ENCODE data around the gene PLCH2. TPM values are rescaled to one million over a fixed set of nuclear protein-coding genes. Genes with fewer than 3 reads are reported as not detected.
"Not testable (repeated sequence)": the region's sequence is repeated elsewhere in the genome, so short reads cannot be mapped to it uniquely, and the experiment has no call there.

PLCH2 gene
- total and polyA plus RNA-seq, 2 donors = 7.0 to 13.4 TPM

DNA sequence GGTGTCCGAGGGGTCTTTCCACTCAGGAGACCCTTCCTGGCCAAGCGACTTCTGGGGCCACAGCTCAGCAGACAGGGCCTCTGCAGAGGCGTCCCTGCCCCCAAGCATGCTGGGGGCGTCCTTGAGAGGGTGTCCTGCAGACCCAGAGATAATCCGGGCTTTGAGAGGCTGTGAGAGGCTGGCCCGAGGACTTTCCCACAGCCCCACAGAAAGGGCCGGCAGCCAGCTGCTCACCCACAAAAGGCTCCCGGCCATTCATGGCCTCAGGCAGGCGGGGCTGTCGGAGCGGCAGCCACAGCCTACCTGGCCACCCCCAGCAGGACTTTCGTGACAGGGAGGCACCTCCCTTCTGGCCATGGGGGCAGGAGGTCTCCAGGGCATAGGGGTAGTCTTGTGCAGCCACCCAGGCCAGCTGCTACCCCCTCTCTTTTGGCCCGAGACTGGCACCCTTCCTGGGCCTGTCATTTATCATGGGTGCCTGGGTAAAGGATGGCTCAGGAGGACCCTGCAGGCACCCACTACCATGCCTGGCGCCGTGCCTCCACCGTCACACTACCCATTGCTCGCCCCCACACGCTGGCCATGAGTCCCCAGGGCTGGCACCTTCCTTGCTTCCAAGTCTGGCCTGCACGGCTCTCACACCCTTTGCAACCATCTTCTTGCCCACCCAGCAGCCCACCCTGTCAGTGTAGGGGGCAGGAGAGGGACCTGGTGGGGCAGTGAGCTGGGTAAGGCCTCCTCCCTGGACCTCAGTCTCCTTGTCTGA is 69.0 kb downstream of the PLCH2 start:
- H3K4me3 ChIP-seq (ENCODE audit: low read depth, low read length) = no peak overlapping the region
- peak overlapping the region; percentile 7 for H3K27ac ChIP-seq (ENCODE audit: low read depth)
- DNase-seq (ENCODE audit: extremely low spot score) = no peak
- WGBS = 63% methylated on average over 19 of the region's 19 CpGs
- H3K4me1 ChIP-seq (ENCODE audit: insufficient read depth) = no peaks in the 10 kb centered on the region
- no peaks in the 10 kb centered on the region for H3K36me3 ChIP-seq (ENCODE audit: insufficient read depth)

DNA sequence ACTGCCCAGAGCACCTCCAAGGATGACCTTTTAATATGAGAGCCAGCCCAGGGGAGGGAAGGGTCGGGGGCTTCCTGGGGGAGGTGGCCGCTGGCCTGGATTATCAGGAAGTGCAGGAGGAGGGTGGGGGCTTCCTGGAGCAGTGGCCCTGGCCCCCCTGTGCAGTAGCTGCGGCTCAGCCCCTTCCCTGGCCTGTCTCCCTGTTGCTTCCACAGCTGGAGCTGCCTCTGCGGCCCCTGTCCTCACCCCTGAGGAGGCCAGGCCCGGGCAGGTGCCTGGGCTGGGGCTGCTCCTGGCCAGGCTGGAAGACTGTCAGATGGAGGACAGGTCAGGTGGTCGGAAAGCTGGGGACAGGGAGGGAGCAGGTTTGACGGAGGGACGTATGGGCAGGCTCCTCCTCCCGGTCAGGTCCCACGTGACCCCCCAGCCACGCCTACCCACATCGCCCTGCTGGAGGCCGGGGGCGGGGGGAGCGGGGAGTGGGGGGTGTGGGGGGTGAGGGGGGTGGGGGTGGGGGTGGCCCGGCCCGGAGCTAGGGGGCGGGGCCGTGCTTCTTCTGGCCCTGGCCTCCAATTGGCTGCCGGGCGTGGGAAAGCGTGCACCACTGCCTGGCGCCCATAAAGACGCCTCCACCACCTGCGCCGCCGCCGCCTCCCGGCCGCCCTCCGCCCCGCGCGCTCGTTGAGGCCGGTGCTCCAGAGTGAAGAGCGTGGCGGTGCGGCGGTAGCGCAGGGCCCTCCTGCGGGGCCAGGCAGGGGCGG is 69.8 kb downstream of the PLCH2 start:
- H3K36me3 ChIP-seq (ENCODE audit: insufficient read depth) = no peaks in the 10 kb centered on the region

DNA sequence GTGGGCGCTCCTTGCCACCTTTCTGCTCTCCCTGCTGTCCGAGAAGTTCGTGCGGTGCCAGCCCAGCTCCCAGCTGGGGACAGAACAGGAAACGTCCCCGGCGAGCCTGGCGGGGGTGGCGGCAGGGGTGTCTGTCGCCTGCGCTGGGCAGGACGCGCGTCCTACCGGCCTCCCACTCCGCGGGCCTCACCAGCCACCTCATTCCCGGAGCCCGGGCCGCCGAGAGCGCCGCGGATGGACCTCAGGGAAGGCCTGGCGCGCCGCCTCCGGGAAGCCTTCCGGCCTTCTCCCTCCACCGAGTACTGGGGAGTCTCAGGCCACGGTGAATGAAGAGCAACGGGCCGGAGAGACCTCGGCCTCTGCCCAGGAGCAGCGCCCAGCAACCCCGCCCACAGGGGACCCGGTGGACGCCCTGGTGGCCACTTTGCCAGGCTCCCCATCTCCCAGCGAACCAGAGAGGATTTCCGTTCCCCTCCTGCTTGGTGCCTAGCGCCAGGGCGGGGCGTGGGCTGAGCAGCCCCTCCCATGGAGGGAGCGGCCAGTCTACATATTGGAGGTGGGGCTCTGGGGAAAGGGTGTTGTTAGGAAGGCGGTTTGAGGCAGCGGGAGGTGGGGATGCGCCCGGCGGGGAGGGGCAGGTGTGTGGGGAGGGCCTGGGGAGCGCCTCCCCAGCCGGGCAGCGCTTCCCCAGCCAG is 70.6 kb downstream of the PLCH2 start:
- Histone ChIP-seq H3K4me1 (ENCODE audit: insufficient read depth) (no peaks in the 10 kb centered on the region), H3K4me3 (ENCODE audit: low read depth, low read length) (peak overlapping the region; percentile 30), H3K27ac (ENCODE audit: low read depth) (peak overlapping the region; percentile 96), H3K36me3 (ENCODE audit: insufficient read depth) (no peaks in the 10 kb centered on the region)
- WGBS = 1% methylated on average over 52 of the region's 52 CpGs
- no peak for DNase-seq (ENCODE audit: extremely low spot score)

More for the DNA sequence above, 69.8 kb downstream of the PLCH2 start:
- DNase-seq (ENCODE audit: extremely low spot score) = no peak
- peak overlapping the region; percentile 55 for H3K27ac ChIP-seq (ENCODE audit: low read depth)
- H3K4me1 ChIP-seq (ENCODE audit: insufficient read depth) = no peaks in the 10 kb centered on the region
- H3K4me3 ChIP-seq (ENCODE audit: low read depth, low read length) = peak overlapping the region; percentile 30
- 5% methylated on average over 43 of the region's 43 CpGs for WGBS

DNA sequence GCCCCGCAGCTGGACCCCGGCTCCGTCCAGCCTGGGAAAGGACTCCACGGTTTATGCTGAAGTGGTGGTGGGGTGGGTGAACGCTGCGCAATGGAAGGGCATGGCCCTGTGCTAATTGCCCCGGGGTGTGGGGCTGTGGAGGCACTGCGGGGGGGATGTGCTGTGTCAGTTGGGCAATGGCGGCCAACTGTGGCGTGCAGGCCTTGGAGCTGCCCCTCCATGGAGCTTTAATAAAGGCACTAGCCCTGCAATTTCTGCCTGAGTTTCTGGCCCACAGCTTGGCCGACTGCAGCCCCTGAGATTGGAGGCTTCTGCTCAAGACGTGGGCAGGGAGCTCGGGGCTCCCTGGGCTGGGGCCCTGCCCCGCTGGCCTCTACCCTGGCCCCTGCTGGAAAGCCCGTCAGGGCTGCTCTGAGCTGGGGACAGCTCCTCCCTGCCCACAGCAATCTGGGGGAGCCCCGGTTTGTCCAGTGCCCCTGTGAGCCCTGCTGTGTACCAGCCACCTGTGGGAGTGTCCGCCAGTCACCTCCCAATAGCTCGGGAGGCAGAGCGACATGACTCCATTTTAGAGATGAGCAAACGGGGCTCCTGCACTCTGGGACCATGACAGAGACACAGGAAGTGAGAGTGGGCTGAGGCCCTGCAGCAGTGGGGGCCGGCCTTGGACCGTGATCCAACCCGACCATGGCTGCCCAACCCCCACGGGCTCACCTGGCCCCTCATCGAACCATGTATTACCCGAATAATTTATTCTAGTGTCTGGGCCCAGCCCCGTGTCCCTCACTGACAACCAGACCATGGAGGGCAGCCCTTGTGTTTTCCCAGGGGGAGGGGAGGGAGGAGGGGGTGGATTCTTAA is 71.3 kb downstream of the PLCH2 start:
- H3K36me3 ChIP-seq (ENCODE audit: insufficient read depth) = no peaks in the 10 kb centered on the region
- no peaks in the 10 kb centered on the region for H3K4me1 ChIP-seq (ENCODE audit: insufficient read depth)
- no peak for DNase-seq (ENCODE audit: extremely low spot score)
- H3K4me3 ChIP-seq (ENCODE audit: low read depth, low read length) = peak overlapping the region; percentile 30
- H3K27ac ChIP-seq (ENCODE audit: low read depth) = peak overlapping the region; percentile 96
- 15% methylated on average over 27 of the region's 27 CpGs for WGBS

DNA sequence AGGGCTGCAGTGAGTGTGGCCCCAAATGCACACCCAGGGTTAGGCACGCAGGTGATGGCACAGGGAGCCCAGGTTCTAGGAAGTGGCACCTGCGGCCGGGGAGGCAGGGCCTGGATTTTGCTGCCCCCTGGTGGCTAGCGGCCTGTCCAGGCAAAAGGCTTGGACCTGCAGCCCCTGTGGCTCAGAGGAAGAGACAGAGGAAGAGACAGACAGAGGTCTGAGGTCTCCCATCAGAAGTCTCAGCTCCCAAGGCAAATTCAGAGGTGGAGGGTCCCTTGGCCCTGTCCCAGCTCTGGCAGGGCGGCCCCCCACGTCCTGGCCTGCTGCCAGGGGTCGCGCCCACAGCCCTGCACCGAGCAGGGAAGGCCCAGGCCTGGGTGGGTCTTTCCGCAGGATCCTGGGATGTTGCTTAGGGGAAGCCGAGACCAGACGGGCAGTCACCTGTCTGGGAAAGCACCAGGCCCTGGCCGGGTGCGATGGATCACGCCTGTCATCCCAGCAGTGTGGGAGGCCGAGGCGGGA is 72.0 kb downstream of the PLCH2 start:
- DNase-seq (ENCODE audit: extremely low spot score) = no peak
- 18% methylated on average over 17 of the region's 17 CpGs for WGBS
- Histone ChIP-seq H3K36me3 (ENCODE audit: insufficient read depth) (no peaks in the 10 kb centered on the region), H3K4me1 (ENCODE audit: insufficient read depth) (no peaks in the 10 kb centered on the region), H3K27ac (ENCODE audit: low read depth) (peak overlapping the region; percentile 96), H3K4me3 (ENCODE audit: low read depth, low read length) (peak overlapping the region; percentile 20)

DNA sequence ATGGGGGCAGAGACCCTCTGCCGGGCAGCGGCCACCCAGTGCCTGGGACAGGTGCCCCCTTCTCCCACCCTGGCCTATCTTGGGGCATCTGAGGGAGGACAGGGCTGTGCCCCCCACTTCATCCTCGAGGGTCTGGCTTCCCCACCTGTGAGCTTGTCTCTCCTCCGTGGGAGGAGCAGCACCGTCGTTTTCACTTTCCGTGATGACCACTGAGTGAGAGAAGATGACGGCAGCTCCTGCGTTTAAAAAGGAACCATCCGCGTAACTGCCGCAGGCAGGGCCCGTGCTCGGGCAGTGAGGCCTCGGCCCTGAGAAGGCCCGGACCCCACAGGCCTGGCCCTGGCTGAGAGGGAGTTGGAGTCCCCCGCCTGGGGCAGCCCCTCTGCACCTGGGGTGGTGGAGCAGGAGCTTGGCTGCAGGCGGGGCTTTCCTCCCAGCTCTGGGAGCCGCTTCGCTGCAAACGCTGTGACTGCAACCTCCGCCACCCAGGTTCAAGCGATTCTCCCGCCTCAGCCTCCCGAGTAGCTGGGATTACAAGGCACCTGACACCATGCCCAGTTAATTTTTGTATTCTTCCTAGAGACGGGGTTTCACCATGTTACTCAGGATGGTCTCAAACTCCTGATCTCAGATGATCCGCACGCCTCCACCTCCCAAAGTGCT is 73.4 kb downstream of the PLCH2 start:
- not testable (repeated sequence) for H3K4me3 ChIP-seq (ENCODE audit: low read depth, low read length); H3K36me3 ChIP-seq (ENCODE audit: insufficient read depth); H3K4me1 ChIP-seq (ENCODE audit: insufficient read depth); DNase-seq (ENCODE audit: extremely low spot score)
- peak overlapping the region; percentile 93 for H3K27ac ChIP-seq (ENCODE audit: low read depth)
- WGBS = 81% methylated on average over 25 of the region's 28 CpGs

DNA sequence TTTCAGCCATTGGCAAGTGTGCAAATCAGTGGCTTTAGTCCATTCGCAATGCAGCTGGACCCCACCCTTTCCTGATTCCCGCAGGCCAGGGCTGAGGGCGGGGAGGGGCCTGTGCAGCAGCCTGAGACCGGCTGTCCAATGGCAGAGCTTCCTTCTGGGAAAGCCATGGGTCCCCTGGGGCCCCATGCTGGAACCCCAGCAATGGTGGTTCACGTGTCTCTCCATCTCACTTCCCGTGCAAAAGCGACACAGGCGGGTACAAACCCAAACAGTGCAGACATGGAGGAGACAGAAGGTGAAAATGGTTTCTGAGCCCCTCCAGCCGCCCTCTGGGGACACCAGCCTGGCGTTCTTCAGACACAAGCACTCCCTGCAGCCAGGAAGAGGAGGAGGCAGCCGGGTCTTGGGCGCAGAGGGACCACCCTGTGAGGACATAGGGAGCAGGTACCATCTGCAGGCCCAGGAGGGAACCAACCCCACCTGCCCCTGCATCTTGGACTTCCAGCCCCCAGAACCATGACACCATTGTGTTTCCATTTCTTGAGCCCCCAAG is 74.3 kb downstream of the PLCH2 start:
- not testable (repeated sequence) for H3K4me3 ChIP-seq (ENCODE audit: low read depth, low read length); H3K27ac ChIP-seq (ENCODE audit: low read depth); DNase-seq (ENCODE audit: extremely low spot score); H3K36me3 ChIP-seq (ENCODE audit: insufficient read depth); H3K4me1 ChIP-seq (ENCODE audit: insufficient read depth)
- WGBS = 56% methylated on average over 11 of the region's 12 CpGs

DNA sequence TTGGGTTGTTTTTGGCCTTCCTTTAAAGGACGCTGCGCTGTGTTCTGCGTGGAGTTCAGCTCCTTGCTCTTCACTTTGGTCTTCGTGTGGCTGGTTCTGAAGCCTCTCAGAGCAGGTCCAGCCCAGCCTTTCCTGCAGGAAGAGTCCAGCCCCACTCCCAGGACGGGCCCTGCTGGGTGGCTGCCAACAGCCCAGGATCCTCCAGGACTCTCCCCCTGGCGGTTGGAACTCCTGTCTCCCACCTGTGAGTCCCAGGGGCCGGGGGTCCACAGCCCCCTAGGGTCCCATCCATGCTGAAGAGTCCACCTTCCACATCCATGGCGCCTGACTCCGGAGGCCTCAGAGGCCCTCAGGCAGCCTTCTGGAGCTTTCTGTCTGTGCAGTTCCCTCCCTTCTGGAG is 75.5 kb downstream of the PLCH2 start:
- H3K27ac ChIP-seq (ENCODE audit: low read depth); H3K36me3 ChIP-seq (ENCODE audit: insufficient read depth); H3K4me1 ChIP-seq (ENCODE audit: insufficient read depth); DNase-seq (ENCODE audit: extremely low spot score); H3K4me3 ChIP-seq (ENCODE audit: low read depth, low read length): not testable (repeated sequence)
- 76% methylated on average over 9 of the region's 9 CpGs for WGBS

DNA sequence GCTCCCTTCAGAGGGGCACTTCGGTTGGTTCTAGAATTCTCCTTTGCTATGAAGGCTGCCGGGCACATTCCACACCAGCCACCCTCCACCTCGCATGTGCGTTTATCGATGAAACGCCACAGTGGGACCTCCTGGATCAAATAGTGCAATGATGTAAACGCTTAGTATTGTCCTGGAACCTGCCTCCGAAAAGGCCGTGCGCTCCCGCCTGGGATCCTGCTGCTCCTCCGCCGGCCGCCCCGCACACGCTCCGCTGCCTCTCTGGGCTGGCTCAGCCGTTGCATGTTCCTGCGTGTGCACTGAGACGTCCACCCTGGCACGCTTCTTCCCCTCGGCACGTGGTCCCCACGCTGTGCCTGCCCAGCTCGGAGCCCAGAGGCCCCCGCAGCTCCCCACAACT is 76.1 kb downstream of the PLCH2 start:
- 85% methylated on average over 25 of the region's 26 CpGs for WGBS
- H3K36me3 ChIP-seq (ENCODE audit: insufficient read depth) = no peaks in the 10 kb centered on the region
- no peak overlapping the region for H3K4me3 ChIP-seq (ENCODE audit: low read depth, low read length)
- DNase-seq (ENCODE audit: extremely low spot score) = no peak
- no peaks in the 10 kb centered on the region for H3K4me1 ChIP-seq (ENCODE audit: insufficient read depth)
- no peak overlapping the region for H3K27ac ChIP-seq (ENCODE audit: low read depth)

DNA sequence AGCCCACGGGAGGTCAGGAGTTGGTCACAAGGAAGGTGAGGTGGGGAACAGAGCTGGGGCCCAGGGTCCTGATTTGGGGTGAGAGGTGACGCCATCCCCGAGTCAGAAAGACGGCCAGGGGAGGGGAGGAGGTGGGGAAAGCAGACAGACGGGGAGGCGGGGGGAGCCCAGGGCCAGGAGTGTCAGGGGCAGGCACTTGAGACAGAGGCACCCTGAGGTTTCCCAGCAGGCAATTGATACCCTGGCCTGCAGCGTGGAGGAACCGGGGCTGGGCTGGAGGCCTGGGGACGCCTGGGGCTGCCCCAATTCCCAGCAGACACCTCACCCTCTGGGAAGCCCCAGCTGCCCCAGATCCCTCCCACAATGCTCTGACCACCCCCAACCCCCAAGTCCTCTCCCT is 77.0 kb downstream of the PLCH2 start:
- 56% methylated on average over 8 of the region's 9 CpGs for WGBS
- not testable (repeated sequence) for H3K4me3 ChIP-seq (ENCODE audit: low read depth, low read length); H3K4me1 ChIP-seq (ENCODE audit: insufficient read depth); DNase-seq (ENCODE audit: extremely low spot score); H3K36me3 ChIP-seq (ENCODE audit: insufficient read depth); H3K27ac ChIP-seq (ENCODE audit: low read depth)

DNA sequence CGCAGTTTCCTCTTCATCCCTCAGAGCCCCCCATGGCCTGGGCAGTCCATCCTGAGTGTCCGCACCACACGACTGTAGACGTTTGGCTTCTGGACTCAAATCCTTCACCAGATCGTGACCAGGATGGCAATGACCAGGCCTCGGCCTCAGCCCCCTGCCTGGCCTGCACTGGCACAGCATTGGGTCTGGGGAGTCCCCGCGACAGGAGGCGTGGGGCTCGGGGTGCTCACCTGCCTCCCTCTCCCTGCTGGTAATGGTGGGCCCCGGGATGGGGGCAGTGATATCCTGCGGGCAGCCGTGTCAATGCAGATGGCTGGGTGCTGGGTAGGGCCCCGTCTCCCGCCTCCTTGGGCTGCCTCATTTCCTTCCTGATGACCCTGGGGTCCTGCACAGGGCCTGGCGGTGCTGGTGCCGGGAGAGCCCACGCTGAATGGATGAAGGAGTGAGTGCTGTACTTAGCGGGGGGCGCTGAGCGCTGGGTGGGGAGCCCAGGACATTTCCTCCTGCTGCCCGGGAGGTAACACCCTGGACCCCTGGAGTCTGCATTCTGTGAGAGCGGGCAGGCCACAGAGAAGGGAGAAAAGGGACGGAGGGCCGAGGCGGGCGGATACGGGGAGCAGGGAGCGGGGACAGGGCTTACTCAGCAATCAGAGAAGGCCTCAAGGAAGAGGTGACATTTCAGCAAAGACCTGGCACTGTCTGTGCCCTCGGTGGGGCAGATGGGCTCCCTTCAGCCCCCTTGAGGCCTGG is 78.0 kb downstream of the PLCH2 start:
- 83% methylated on average over 30 of the region's 30 CpGs for WGBS
- no peak for DNase-seq (ENCODE audit: extremely low spot score)
- Histone ChIP-seq H3K36me3 (ENCODE audit: insufficient read depth) (no peaks in the 10 kb centered on the region), H3K4me1 (ENCODE audit: insufficient read depth) (no peaks in the 10 kb centered on the region), H3K27ac (ENCODE audit: low read depth) (no peak overlapping the region), H3K4me3 (ENCODE audit: low read depth, low read length) (no peak overlapping the region)

Data from urinary bladder (tissue), 4 donors.